Hepatocyte (in vitro differentiated cells): ENCODE results near the gene RIMBP2. TPM values are rescaled to one million over a fixed set of nuclear protein-coding genes. Genes with fewer than 3 reads are reported as not detected.

ENCODE experiments used
- DNase-seq: peaks from one replicate; pipeline ENCODE4 v3.0.0-alpha.2; 2016; ENCODE audit warnings: low spot score
- H2AFZ ChIP-seq: fragments of 200-600 bp; sonication (generic); 2 replicates; pipeline ENCODE4 v1.6.0; 2016; ENCODE audit warnings: antibody characterized with exemption, mild to moderate bottlenecking
- H3K27ac ChIP-seq: fragments of 200-600 bp; sonication (generic); 2 replicates; pipeline ENCODE4 v1.5.1; 2016; ENCODE audit warnings: mild to moderate bottlenecking
- H3K27me3 ChIP-seq: fragments of 200-600 bp; sonication (generic); 2 replicates; pipeline ENCODE4 v1.6.1; 2016
- H3K36me3 ChIP-seq: fragments of 200-600 bp; sonication (generic); replicated peaks from 2 replicates; pipeline ENCODE4 v1.5.1; 2016; ENCODE audit warnings: low read depth; ENCODE audit not compliant: insufficient read depth
- H3K4me1 ChIP-seq: fragments of 200-600 bp; sonication (generic); 2 replicates; pipeline ENCODE4 v1.5.1; 2016; ENCODE audit warnings: mild to moderate bottlenecking, moderate library complexity; ENCODE audit not compliant: insufficient read depth
- H3K4me2 ChIP-seq: fragments of 200-600 bp; sonication (generic); 2 replicates; pipeline ENCODE4 v1.6.0; 2016
- H3K4me3 ChIP-seq: fragments of 200-600 bp; sonication (generic); 2 replicates; pipeline ENCODE4 v1.5.1; 2016; ENCODE audit warnings: mild to moderate bottlenecking
- H3K79me2 ChIP-seq: fragments of 200-600 bp; sonication (generic); 2 replicates; pipeline ENCODE4 v1.6.0; 2017; ENCODE audit warnings: mild to moderate bottlenecking
- H3K9me2 ChIP-seq: fragments of 200-600 bp; sonication (generic); replicated peaks from 2 replicates; pipeline ENCODE4 v1.6.0; 2017; ENCODE audit warnings: mild to moderate bottlenecking; ENCODE audit not compliant: insufficient read depth
- H3K9me3 ChIP-seq: fragments of 200-600 bp; sonication (generic); 2 replicates; pipeline ENCODE4 v1.5.1; 2016; ENCODE audit warnings: low read depth, mild to moderate bottlenecking
- H4K20me1 ChIP-seq: fragments of 200-600 bp; sonication (generic); 2 replicates; pipeline ENCODE4 v1.6.0; 2016; ENCODE audit warnings: mild to moderate bottlenecking; ENCODE audit not compliant: insufficient read depth, poor library complexity, severe bottlenecking
- EZH2 ChIP-seq: fragments of 200-600 bp; sonication (generic); IDR thresholded peaks from 2 replicates; pipeline ENCODE4 v1.6.1; 2016; ENCODE audit warnings: antibody characterized with exemption, mild to moderate bottlenecking, borderline replicate concordance
- EZH2phosphoT487 ChIP-seq: fragments of 200-600 bp; sonication (generic); IDR thresholded peaks from one replicate; pipeline ENCODE4 v1.6.1; 2018; ENCODE audit warnings: antibody characterized with exemption, mild to moderate bottlenecking, low read depth, moderate library complexity; ENCODE audit not compliant: unreplicated experiment, severe bottlenecking
- WGBS: methylation state at CpG from one replicate; pipeline ENCODE4 v1.1.6; 2016; ENCODE audit warnings: low lambda C conversion rate; ENCODE audit errors: missing lambda C conversion rate; 5-methylcytosine and 5-hydroxymethylcytosine counted together
- polyA plus RNA-seq: library from polyadenylated mRNA; unstranded; fragments of >200 nt; fragmentation: Nextera tagmentation; extraction: Ambion mirVana; gene quantifications from 2 replicates; pipeline ENCODE4 v1.2.1, GENCODE V29; 2016
- total RNA-seq: library from RNA; depleted of rRNA; stranded (reverse); fragments of >200 nt; gene quantifications from 2 replicates; pipeline ENCODE4 v1.2.3, GENCODE V29; 2014
- TF ChIP-seq, protein P1 (sequence below): fragments of 200-600 bp; sonication (generic); IDR thresholded peaks from 2 replicates; pipeline ENCODE4 v1.5.1; 2016; ENCODE audit warnings: antibody characterized with exemption, mild to moderate bottlenecking; ENCODE audit not compliant: poor library complexity

Gene RIMBP2
- total and polyA plus RNA-seq, 2 experiments from 2014 or later, result 2.5 to 4.4 TPM

DNA sequence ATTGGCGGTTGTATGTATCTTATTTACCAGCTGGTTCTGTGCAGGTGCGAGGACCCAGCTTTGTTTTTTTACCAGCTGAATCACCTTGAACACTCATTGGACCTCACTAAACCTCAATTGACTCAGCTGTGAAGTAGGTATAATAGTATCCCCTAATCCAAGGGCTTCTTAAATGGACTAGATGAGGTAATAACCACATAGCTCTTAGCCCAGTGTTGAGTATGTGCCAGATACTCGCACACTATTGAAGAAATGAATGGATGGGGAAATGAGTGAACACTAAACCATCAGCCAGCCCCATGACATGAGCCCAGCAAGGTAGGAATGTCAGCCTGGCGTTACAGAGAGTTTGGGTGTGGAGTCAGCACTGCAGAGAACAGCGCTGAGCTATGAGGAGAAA is 79.7 kb downstream of the RIMBP2 start:
- WGBS, result 94% methylated on average over 5 of the region's 5 CpGs
- no peak overlapping the region for H3K27ac ChIP-seq
- TF ChIP-seq EZH2phosphoT487 (no peak), EZH2 (no peak)
- TF ChIP-seq, protein P1, sequence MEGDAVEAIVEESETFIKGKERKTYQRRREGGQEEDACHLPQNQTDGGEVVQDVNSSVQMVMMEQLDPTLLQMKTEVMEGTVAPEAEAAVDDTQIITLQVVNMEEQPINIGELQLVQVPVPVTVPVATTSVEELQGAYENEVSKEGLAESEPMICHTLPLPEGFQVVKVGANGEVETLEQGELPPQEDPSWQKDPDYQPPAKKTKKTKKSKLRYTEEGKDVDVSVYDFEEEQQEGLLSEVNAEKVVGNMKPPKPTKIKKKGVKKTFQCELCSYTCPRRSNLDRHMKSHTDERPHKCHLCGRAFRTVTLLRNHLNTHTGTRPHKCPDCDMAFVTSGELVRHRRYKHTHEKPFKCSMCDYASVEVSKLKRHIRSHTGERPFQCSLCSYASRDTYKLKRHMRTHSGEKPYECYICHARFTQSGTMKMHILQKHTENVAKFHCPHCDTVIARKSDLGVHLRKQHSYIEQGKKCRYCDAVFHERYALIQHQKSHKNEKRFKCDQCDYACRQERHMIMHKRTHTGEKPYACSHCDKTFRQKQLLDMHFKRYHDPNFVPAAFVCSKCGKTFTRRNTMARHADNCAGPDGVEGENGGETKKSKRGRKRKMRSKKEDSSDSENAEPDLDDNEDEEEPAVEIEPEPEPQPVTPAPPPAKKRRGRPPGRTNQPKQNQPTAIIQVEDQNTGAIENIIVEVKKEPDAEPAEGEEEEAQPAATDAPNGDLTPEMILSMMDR, result no peak

DNA sequence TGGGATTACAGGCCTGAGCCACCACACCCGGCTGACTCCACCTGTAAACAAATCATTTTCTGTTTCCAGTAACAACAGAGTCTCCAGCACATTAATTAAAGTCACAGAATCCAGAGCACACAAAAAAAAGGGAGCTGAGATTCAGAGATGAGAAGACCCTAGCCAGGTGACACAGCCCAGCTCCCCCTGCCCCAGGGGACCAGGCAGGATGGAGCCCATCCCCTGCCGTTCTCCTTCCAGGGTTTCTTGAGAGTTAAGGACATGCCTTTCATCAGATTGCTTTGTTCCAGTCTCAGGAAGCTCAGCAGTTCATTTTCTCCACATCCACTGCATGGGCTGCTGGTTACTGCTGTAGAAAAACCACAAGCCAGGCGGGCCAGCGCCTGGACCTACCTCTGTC is 81.2 kb downstream of the RIMBP2 start:
- TF ChIP-seq, protein P1, result no peak
- TF ChIP-seq EZH2 (no peak), EZH2phosphoT487 (no peak)
- Histone ChIP-seq H3K9me3 (no peaks in the 10 kb centered on the region), H4K20me1 (no peaks in the 10 kb centered on the region), H2AFZ (no peak overlapping the region), H3K4me3 (no peak overlapping the region), H3K4me2 (no peak overlapping the region), H3K27ac (no peak overlapping the region), H3K27me3 (no peaks in the 10 kb centered on the region), H3K79me2 (no peaks in the 10 kb centered on the region), H3K9me2 (no peaks in the 10 kb centered on the region), H3K4me1 (no peaks in the 10 kb centered on the region), H3K36me3 (no peaks in the 10 kb centered on the region)
- no peak for DNase-seq
- WGBS, result 63% methylated on average over 4 of the region's 4 CpGs

More for the DNA sequence above, 79.7 kb downstream of the RIMBP2 start:
- DNase-seq, result no peak
- Histone ChIP-seq H4K20me1 (no peaks in the 10 kb centered on the region), H3K4me3 (no peak overlapping the region), H3K4me1 (no peaks in the 10 kb centered on the region), H2AFZ (no peak overlapping the region), H3K36me3 (no peaks in the 10 kb centered on the region), H3K9me3 (no peaks in the 10 kb centered on the region), H3K79me2 (no peaks in the 10 kb centered on the region), H3K9me2 (no peaks in the 10 kb centered on the region), H3K4me2 (no peak overlapping the region), H3K27me3 (no peaks in the 10 kb centered on the region)

GRCh38 chr12:130633771-130634170 is 82.3 kb downstream of the RIMBP2 start:
- WGBS, result 6% methylated on average over 17 of the region's 17 CpGs
- no peaks in the 10 kb centered on the region for H3K36me3 ChIP-seq
- peak; percentile 63 for DNase-seq
- TF ChIP-seq EZH2 (no peak), EZH2phosphoT487 (no peak)
- TF ChIP-seq, protein P1, result no peak
- no peaks in the 10 kb centered on the region for H3K27me3 ChIP-seq
- no peak overlapping the region for H2AFZ ChIP-seq
- H3K4me2 ChIP-seq, result peak overlapping the region; percentile 56
- H3K9me3 ChIP-seq, result no peaks in the 10 kb centered on the region
- no peaks in the 10 kb centered on the region for H4K20me1 ChIP-seq
- H3K27ac ChIP-seq, result no peak overlapping the region
- no peaks in the 10 kb centered on the region for H3K79me2 ChIP-seq
- no peaks in the 10 kb centered on the region for H3K9me2 ChIP-seq
- no peak overlapping the region for H3K4me3 ChIP-seq
- H3K4me1 ChIP-seq, result no peaks in the 10 kb centered on the region

GRCh38 chr12:130632642-130633041 is 83.5 kb downstream of the RIMBP2 start:
- no peaks in the 10 kb centered on the region for H4K20me1 ChIP-seq
- H3K9me2 ChIP-seq, result no peaks in the 10 kb centered on the region
- no peak overlapping the region for H3K4me3 ChIP-seq
- no peak overlapping the region for H2AFZ ChIP-seq
- WGBS, result 53% methylated on average over 5 of the region's 5 CpGs
- no peaks in the 10 kb centered on the region for H3K4me1 ChIP-seq
- H3K4me2 ChIP-seq, result peak overlapping the region; percentile 33
- no peaks in the 10 kb centered on the region for H3K79me2 ChIP-seq
- no peaks in the 10 kb centered on the region for H3K9me3 ChIP-seq
- TF ChIP-seq, protein P1, result no peak
- TF ChIP-seq EZH2 (no peak), EZH2phosphoT487 (no peak)
- H3K27me3 ChIP-seq, result no peaks in the 10 kb centered on the region
- H3K36me3 ChIP-seq, result no peaks in the 10 kb centered on the region
- no peak overlapping the region for H3K27ac ChIP-seq
- no peak for DNase-seq
